Bronchial epithelial cell (primary cell): Measurements from ENCODE around the gene ATP9A. TPM values are rescaled to one million over a fixed set of nuclear protein-coding genes. Genes with fewer than 3 reads are reported as not detected.

Experiments
- DNase-seq: peaks from one replicate; pipeline ENCODE4 v3.0.0-alpha.2; 2010; ENCODE audit warnings: low read depth
- FAIRE-seq: peaks from 2 replicates; lab custom pipeline; 2011; peaks lifted over from hg19 to GRCh38; lab: Jason Lieb, UNC
- H3K27me3 ChIP-seq: 2 replicates; pipeline ENCODE4 v1.5.1; 2011; ENCODE audit warnings: low read length; ENCODE audit not compliant: control insufficient read depth, insufficient read depth
- H3K36me3 ChIP-seq: 2 replicates; pipeline ENCODE4 v1.5.1; 2011; ENCODE audit warnings: low read length; ENCODE audit not compliant: control insufficient read depth, insufficient read depth
- H3K4me3 ChIP-seq: 2 replicates; pipeline ENCODE4 v1.5.1; 2011; ENCODE audit warnings: mild to moderate bottlenecking, low read depth, low read length, control low read depth
- CTCF ChIP-seq: IDR thresholded peaks from 2 replicates; pipeline ENCODE4 v1.5.1; 2011; ENCODE audit warnings: mild to moderate bottlenecking, moderate library complexity, low read length, control low read depth, inconsistent platforms; ENCODE audit not compliant: insufficient read depth, severe bottlenecking
- total RNA-seq: library from RNA; depleted of rRNA; stranded (reverse); fragments of >200 nt; gene quantifications from 2 replicates; pipeline ENCODE4 v1.2.1, GENCODE V29; 2014

Gene ATP9A
- total RNA-seq, 1 donor from 2014 or later = 26.3 TPM

GRCh38 chr20:51551186-51551585 lies 217.0 kb downstream of the ATP9A start:
- DNase-seq (no peak), FAIRE-seq (no peak)
- H3K27me3 ChIP-seq = peaks cover 3% of the 10 kb centered on the region
- no peak for TF ChIP-seq CTCF
- no peak overlapping the region for H3K4me3 ChIP-seq
- no peaks in the 10 kb centered on the region for H3K36me3 ChIP-seq

- no peaks in the 10 kb centered on the region for H3K36me3 ChIP-seq
- H3K4me3 ChIP-seq = no peak overlapping the region
- DNase-seq = no peak
- no peak for TF ChIP-seq CTCF
- H3K27me3 ChIP-seq = peaks cover 3% of the 10 kb centered on the region
- no peak for FAIRE-seq
Measured at GRCh38 chr20:51549474-51549873, 218.7 kb downstream of the ATP9A start.

GRCh38 chr20:51547951-51548350 lies 220.2 kb downstream of the ATP9A start:
- H3K27me3 ChIP-seq = peaks cover 8% of the 10 kb centered on the region
- no peak for DNase-seq
- no peak for FAIRE-seq
- no peaks in the 10 kb centered on the region for H3K36me3 ChIP-seq
- no peak for TF ChIP-seq CTCF
- H3K4me3 ChIP-seq = no peak overlapping the region

Other genes with a start within 250 kb of the ATP9A start
- gene NFATC2, start 225.7 kb downstream of the ATP9A start, total RNA-seq = under 0.01 TPM in 1 of 2 replicates, not detected in the other
- 0.13 and 0.26 TPM in 2 replicates for gene SALL4, start 34.1 kb upstream of the ATP9A start, total RNA-seq